Endothelial cell of umbilical vein (primary cell): ENCODE measurements around the gene LRRC8D.

ENCODE experiments used
- CTCF ChIP-seq, 2 donors: IDR thresholded peaks; 1 replicate in 1 of 2; 2 replicates in 1 of 2; pipeline ENCODE4 v1.5.1; 2011; ENCODE audit warnings: low read length in 2 of 2, mild to moderate bottlenecking in 2 of 2, moderate library complexity in 2 of 2, control low read depth in 1 of 2, inconsistent platforms in 1 of 2, low read depth in 1 of 2; ENCODE audit not compliant: insufficient read depth in 1 of 2; ENCODE audit errors: extremely low read depth in 1 of 2
- EZH2 ChIP-seq: IDR thresholded peaks from 2 replicates; pipeline ENCODE4 v1.6.1; 2012; ENCODE audit warnings: borderline replicate concordance, low read depth, mild to moderate bottlenecking, moderate library complexity, low read length, inconsistent platforms; ENCODE audit not compliant: severe bottlenecking
- POLR2A ChIP-seq: IDR thresholded peaks from 2 replicates; pipeline ENCODE4 v1.6.1; 2012; ENCODE audit warnings: low read depth, mild to moderate bottlenecking, control low read depth, low read length

GRCh38 chr1:89957107-89957506, 136.3 kb downstream of the LRRC8D start:
- TF ChIP-seq EZH2: no peak
- TF ChIP-seq POLR2A: no peak
- no peak for TF ChIP-seq CTCF (IDR thresholded peaks at IDR 0.05; ENCODE audit: extremely low read depth in 1 of 2, insufficient read depth in 1 of 2, low read depth in 1 of 2, low read length in 2 of 2)
